ENCODE results near the gene NID1. TPM values are rescaled to one million over a fixed set of nuclear protein-coding genes. Genes with fewer than 3 reads are reported as not detected.

NID1 gene
- total RNA-seq, 4 donors from 2014 or later, result 139 to 322 (median 244) TPM

DNA sequence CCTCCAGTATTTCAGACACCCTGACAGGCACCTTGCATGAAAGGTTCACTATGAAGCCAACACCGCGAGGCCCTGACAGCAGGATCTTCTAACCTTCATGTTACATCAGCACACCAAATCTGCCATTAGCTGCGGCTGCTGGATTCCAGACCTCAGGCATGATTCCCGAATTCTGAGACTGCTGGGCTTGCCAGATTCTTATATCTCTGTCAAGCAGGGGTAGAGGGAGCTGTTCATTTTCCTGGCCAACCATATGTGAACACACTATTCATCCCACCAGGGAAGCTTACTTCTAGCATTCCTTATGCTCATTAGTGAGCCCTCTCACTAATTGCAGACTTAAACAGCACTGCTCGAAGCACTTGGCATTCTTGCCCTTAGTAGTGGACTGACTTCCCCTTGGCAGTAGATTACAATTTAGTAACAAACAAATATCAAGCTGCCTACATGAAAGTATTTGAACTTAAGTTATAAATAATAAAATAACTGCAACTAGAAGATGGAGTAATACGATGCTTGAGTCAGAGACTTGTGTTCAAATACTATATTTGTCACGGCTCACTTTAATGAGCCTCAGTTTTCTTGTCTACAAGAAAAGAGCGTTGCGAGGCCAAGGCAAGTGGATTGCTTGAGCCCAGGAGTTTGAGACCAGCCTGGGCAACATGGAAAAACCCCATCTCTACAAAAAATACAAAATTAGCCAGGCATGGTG lies 43.3 kb downstream of the NID1 start:
- TF ChIP-seq EP300 (IDR thresholded peaks at IDR 0.05) (no peak), POLR2AphosphoS5 (IDR thresholded peaks at IDR 0.05) (peak; percentile 74)
- WGBS, 2 donors (ENCODE audit: low coverage in 1 of 2), result 23 to 24% methylated on average over 7 of the region's 9 CpGs
- Histone ChIP-seq H3K27me3 (no peaks in the 10 kb centered on the region), H3K27ac (peak overlapping the region; percentile 11 to 90 (median 84)), H3K4me3 (no peak overlapping the region), H3K9me3 (no peaks in the 10 kb centered on the region), H3K36me3 (peaks cover 0 to 94% of the 10 kb centered on the region in 2 donors), H3K4me1 (peaks cover 0 to 57% (median 16%) of the 10 kb centered on the region in 3 donors)
- ATAC-seq, result peak; percentile 8

DNA sequence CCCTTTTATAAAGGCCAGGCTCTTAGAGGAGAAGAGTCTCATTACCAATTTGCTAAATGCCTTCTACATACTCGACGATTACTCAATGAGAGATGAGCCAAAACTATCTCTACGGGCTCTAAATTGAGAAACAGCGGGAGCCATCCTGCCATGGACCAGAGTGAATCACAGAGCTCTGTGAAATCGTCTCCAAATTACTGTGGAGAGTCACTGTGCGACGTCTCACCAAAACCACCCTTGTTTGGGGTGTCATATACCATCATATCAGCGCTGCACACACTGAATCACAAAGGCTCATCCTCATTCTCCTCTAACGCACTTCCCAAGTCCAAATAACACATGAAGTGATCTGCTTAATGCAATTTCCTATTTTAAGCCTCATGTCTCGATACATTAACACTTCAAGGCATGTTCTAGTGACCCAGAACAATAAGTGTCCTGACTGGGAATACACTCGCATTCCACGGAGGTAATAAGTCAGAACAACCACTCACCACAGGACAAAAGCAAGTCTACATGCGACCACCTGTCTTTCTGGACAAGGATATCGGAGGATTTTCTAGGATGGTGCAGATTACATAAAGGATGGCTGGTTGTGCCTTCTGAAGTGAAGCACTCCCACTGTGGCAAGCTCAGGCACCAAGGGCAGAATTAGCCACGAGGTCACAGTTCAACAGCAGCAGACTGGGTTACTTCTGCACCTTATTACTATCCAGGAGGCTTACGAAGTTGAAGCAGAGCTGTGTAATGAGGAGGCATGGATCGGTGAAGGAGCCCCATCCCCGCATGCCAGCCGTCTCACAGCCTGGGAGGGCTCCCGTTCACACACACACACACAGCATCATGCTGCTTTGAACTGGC lies 44.3 kb downstream of the NID1 start:
- no peaks in the 10 kb centered on the region for H3K27me3 ChIP-seq
- no peaks in the 10 kb centered on the region for H3K9me3 ChIP-seq
- TF ChIP-seq EP300 (IDR thresholded peaks at IDR 0.05) (no peak), POLR2AphosphoS5 (IDR thresholded peaks at IDR 0.05) (no peak), POLR2A (IDR thresholded peaks at IDR 0.05) (no peak)
- TF ChIP-seq, protein P1, sequence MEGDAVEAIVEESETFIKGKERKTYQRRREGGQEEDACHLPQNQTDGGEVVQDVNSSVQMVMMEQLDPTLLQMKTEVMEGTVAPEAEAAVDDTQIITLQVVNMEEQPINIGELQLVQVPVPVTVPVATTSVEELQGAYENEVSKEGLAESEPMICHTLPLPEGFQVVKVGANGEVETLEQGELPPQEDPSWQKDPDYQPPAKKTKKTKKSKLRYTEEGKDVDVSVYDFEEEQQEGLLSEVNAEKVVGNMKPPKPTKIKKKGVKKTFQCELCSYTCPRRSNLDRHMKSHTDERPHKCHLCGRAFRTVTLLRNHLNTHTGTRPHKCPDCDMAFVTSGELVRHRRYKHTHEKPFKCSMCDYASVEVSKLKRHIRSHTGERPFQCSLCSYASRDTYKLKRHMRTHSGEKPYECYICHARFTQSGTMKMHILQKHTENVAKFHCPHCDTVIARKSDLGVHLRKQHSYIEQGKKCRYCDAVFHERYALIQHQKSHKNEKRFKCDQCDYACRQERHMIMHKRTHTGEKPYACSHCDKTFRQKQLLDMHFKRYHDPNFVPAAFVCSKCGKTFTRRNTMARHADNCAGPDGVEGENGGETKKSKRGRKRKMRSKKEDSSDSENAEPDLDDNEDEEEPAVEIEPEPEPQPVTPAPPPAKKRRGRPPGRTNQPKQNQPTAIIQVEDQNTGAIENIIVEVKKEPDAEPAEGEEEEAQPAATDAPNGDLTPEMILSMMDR (IDR thresholded peaks at IDR 0.05), result no peak
- 77 to 89% methylated on average over 13 to 14 of the region's 20 CpGs for WGBS, 2 donors (ENCODE audit: low coverage in 1 of 2)
- H3K27ac ChIP-seq, result peak overlapping the region; percentile 25 to 90 (median 84)
- peaks cover 0 to 67% (median 19%) of the 10 kb centered on the region in 3 donors for H3K4me1 ChIP-seq
- H3K4me3 ChIP-seq, result no peak overlapping the region
- peak; percentile 19 for ATAC-seq
- peaks cover 0 to 94% of the 10 kb centered on the region in 2 donors for H3K36me3 ChIP-seq

DNA sequence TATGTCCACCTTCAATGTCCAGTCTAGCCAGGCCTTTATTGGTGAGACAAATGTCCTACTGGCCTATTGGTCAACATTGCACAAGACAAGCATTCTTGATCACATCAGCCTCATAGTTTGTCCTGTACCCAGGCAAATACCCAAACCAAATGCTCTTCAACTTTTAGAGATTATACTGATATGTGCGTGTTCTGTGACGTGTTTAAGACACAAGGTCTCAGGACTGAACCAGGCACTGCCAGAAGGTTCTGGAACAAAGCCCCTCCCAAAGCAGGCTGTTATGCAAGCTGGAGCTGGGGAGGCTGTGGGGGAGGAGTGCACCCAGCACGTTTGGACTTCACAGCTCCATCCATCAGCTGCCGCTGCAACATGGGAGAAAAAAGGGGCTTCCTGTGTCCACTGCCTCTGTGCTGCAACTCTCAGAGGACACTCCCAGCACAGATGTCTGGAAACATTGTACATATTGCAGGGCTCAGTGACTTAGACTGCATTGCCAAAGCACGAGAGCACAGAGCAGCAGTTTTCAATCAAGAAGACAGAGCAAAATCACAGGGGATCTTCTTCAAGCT lies 45.9 kb downstream of the NID1 start:
- peak; percentile 73 for TF ChIP-seq EP300 (IDR thresholded peaks at IDR 0.05)
- TF ChIP-seq POLR2A (IDR thresholded peaks at IDR 0.05), result no peak
- TF ChIP-seq, protein P1 (IDR thresholded peaks at IDR 0.05), result no peak
- peak; percentile 75 for TF ChIP-seq POLR2AphosphoS5 (IDR thresholded peaks at IDR 0.05)
- WGBS, 2 donors (ENCODE audit: low coverage in 1 of 2), result 14% methylated on average over 1 of the region's 5 CpGs; no CpG with 5 or more reads in 1 of the 2 donors
- H3K27me3 ChIP-seq, result no peaks in the 10 kb centered on the region
- peak overlapping the region; percentile 25 to 90 (median 84) for H3K27ac ChIP-seq
- H3K4me1 ChIP-seq, result peaks cover 0 to 79% (median 20%) of the 10 kb centered on the region in 3 donors
- peak; percentile 84 for ATAC-seq
- H3K36me3 ChIP-seq, result peaks cover 0 to 94% of the 10 kb centered on the region in 2 donors
- H3K9me3 ChIP-seq, result no peaks in the 10 kb centered on the region
- no peak overlapping the region for H3K4me3 ChIP-seq

DNA sequence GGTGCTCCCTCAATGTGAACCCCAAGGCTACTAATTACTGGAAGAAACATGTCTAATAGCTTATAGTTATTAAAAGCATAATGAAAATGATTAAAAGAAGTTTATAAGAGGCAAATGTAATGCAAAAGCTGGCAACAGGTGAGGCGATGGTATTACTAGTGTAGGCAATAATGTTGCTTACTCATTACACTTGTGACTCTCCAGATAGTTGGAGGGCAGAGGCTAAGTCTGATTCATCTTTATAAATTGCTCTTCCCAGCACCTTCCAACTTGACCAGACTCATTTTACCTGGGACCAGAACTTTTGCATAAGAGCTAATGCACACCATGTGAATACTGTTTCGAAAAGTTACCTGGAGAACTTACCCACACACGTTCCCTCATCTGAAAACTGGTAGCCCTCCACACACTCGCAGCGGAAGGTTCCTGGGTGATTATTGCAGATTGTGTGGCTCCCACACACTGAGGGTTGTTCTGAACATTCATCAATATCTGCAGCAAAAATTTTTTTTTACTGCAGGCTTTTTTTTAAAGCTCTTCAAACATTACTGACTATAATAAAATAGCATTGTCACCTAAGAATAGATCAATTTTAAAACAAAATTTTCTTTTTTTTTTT lies 48.0 kb downstream of the NID1 start:
- H3K27ac ChIP-seq, result peak overlapping the region; percentile 40 to 90 (median 84)
- 90 to 95% methylated on average over 4 to 5 of the region's 5 CpGs for WGBS, 2 donors (ENCODE audit: low coverage in 1 of 2)
- H3K4me1 ChIP-seq, result peaks cover 0 to 71% (median 20%) of the 10 kb centered on the region in 3 donors
- no peaks in the 10 kb centered on the region for H3K9me3 ChIP-seq
- no peak for TF ChIP-seq POLR2A (IDR thresholded peaks at IDR 0.05)
- no peak for TF ChIP-seq EP300 (IDR thresholded peaks at IDR 0.05)
- TF ChIP-seq POLR2AphosphoS5 (IDR thresholded peaks at IDR 0.05), result no peak
- H3K36me3 ChIP-seq, result peaks cover 0 to 94% of the 10 kb centered on the region in 2 donors
- ATAC-seq, result no peak
- no peaks in the 10 kb centered on the region for H3K27me3 ChIP-seq
- H3K4me3 ChIP-seq, result no peak overlapping the region

DNA sequence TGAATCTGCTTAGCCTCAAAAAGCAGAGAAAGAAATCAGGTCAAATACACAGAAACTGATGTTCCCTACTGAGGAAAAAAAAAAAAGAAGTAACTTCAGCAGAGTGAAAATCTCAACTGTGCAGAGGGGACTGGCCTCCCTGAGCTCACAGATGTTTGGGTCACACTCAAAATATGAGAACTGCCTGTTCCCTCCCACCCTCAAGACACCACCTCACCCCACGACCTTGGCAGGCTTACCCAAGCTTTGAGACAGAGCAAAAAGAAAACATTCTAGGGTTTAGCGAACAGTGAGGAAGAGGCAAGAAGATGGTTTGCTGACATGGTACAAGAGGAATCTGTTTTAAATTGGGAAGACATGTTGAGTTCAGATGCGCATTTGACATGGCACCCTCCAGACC lies 48.8 kb downstream of the NID1 start:
- Histone ChIP-seq H3K4me3 (no peak overlapping the region), H3K36me3 (peaks cover 0 to 96% of the 10 kb centered on the region in 2 donors), H3K27ac (peak overlapping the region; percentile 62 to 90 (median 84)), H3K9me3 (no peaks in the 10 kb centered on the region), H3K4me1 (peaks cover 0 to 70% (median 13%) of the 10 kb centered on the region in 3 donors), H3K27me3 (no peaks in the 10 kb centered on the region)
- TF ChIP-seq EP300 (IDR thresholded peaks at IDR 0.05) (peak; percentile 19), POLR2A (IDR thresholded peaks at IDR 0.05) (no peak), POLR2AphosphoS5 (IDR thresholded peaks at IDR 0.05) (peak; percentile 88)
- TF ChIP-seq, protein P1 (IDR thresholded peaks at IDR 0.05), result no peak
- 32 to 43% methylated on average over 3 of the region's 3 CpGs for WGBS, 2 donors (ENCODE audit: low coverage in 1 of 2)
- peak; percentile 57 for ATAC-seq

Measured in gastroesophageal sphincter (tissue), 4 donors.